DND-41 (cell line): ENCODE measurements around the gene SRPK2.

Experiments used
- CTCF ChIP-seq: IDR thresholded peaks from 2 replicates; pipeline ENCODE4 v1.5.1; 2012; ENCODE audit warnings: borderline replicate concordance, low read length, moderate library complexity, mild to moderate bottlenecking; ENCODE audit not compliant: poor library complexity, severe bottlenecking; ENCODE audit errors: extremely low read depth
- EZH2 ChIP-seq: IDR thresholded peaks from 3 replicates; pipeline ENCODE4 v1.6.1; 2012; ENCODE audit warnings: borderline replicate concordance, low read depth, mild to moderate bottlenecking, moderate library complexity, low read length, inconsistent platforms; ENCODE audit not compliant: severe bottlenecking

GRCh38 chr7:105315357-105315756, 73.4 kb downstream of the SRPK2 start:
- TF ChIP-seq EZH2 (no peak), CTCF (no peak)
